Umbilical cord (tissue), 2 donors: Measurements from ENCODE around the gene GOLM1. TPM values are rescaled to one million over a fixed set of nuclear protein-coding genes. Genes with fewer than 3 reads are reported as not detected.
"Not testable (repeated sequence)": the region's sequence is repeated elsewhere in the genome, so short reads cannot be mapped to it uniquely, and the experiment has no call there.

ENCODE experiments used
- DNase-seq: peaks from one replicate; pipeline ENCODE4 v3.0.0-alpha.2; 2015; ENCODE audit warnings: low spot score
- total RNA-seq: library from RNA; depleted of rRNA; stranded (reverse); fragments of >200 nt; gene quantifications from one replicate; pipeline ENCODE4 v1.2.3, GENCODE V29; 2014; ENCODE audit warnings: low replicate concordance; ENCODE audit not compliant: insufficient read depth

The GOLM1 gene
- total RNA-seq, 1 donor from 2014 or later = 29.4 TPM

GRCh38 chr9:86091477-86091876, 7.9 kb downstream of the GOLM1 start:
- no peak for DNase-seq

DNA sequence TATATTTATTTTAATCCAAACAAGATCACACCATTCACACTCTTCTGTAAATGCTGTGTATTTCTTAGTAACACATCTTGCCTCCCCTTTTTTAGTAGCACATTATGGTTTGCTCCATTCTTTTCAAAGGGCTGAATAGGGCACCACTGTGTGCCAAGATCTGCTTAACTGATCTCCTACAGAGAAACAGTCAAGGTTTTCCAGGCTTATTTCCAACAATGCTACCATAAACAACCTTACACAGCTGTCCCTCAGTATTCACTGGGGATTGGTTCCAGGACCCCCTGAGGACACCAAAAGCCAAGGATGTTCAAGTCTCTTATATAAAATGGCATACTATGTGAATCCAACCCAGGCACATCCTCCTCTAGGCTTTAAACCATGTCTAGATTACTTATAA, 16.5 kb downstream of the GOLM1 start:
- no peak for DNase-seq

GRCh38 chr9:86079865-86080469, 19.4 kb downstream of the GOLM1 start:
- peak; percentile 73 for DNase-seq

DNA sequence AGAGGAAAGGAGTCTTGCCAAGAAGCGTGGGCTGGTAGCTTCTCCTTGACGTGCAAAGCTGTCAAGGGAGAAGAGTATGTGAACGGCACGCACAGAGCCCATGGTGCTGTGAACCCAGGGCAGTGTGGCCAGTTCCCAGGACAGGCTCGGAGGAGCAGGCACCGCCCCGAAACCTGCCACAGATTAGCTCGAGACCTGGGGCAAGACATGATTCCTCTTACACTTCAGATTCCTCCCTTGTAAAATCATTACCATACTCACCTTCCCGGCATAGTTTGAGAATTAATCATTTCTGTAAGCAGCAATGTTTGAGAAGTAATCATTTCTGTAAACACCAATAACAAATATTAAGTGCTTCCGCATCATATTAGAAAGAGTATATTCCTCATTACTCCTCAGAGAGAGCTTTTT, 19.9 kb downstream of the GOLM1 start:
- no peak for DNase-seq

DNA sequence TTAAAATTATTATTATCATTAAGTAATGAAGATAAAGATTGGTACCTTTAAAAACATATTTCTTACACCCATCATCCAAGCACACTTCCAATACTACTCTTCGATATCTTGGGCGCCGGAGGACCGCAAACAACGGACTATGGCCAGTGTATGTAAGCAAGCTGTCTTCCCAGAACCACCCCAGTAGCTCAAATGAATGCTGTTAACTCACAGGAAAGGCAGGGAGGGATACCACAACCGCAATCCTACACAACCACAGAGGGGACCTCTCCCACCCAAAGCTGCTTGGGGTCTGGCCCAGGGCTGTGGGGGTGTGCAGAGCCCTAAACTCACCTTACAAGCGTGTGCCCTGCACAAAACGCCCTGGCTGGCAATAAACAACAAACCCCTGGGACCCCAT, 20.6 kb downstream of the GOLM1 start:
- no peak for DNase-seq

- peak; percentile 83 for DNase-seq
These were observed 22.1 kb downstream of the GOLM1 start for GRCh38 chr9:86077276-86077675.

GRCh38 chr9:86075132-86076109, 23.9 kb downstream of the GOLM1 start:
- DNase-seq = no peak

GRCh38 chr9:86073839-86074238, 25.5 kb downstream of the GOLM1 start:
- no peak for DNase-seq

DNA sequence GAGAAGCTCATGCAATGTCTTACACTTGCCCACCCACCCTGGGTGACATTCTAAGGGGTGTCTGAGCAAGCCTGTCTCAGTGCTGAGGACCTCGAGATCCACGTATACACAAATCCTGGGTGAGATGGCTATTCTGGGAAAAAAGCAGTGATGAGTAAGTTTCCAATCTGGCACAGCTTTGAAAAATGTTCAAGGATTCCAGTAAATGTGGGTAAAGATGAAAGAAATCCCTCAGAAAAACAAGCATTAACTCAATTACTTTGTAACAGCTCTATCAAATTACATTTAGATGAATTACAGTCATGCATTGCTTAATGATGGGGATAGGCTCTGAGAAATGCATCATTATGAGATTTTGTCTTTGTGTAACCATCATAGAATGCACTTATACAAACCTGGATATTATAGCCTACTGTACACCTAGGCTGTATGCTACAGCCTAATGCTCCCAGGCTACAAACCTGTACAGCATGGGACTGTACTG, 26.9 kb downstream of the GOLM1 start:
- DNase-seq = no peak

- no peak for DNase-seq
These were observed 30.0 kb downstream of the GOLM1 start for GRCh38 chr9:86069206-86069869.

DNA sequence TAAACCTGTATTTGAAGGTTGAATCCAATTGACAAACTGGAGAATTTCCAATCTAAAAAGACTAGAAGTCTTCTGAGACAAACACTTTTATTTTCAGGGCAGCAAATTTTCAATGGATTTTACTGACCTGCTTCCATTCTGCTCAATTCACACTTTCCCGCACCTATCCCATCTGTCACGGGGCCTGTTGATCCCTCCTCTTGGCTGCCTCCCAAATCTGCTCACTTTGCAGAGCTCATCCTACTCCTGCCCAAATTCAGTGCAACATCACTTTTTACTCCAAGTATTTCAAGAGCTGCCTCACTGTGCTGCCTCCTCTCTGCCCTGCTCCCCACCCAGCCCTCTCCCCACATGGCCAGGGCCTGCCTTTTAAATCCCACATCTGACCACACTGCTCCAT, 35.1 kb downstream of the GOLM1 start:
- DNase-seq = no peak

DNA sequence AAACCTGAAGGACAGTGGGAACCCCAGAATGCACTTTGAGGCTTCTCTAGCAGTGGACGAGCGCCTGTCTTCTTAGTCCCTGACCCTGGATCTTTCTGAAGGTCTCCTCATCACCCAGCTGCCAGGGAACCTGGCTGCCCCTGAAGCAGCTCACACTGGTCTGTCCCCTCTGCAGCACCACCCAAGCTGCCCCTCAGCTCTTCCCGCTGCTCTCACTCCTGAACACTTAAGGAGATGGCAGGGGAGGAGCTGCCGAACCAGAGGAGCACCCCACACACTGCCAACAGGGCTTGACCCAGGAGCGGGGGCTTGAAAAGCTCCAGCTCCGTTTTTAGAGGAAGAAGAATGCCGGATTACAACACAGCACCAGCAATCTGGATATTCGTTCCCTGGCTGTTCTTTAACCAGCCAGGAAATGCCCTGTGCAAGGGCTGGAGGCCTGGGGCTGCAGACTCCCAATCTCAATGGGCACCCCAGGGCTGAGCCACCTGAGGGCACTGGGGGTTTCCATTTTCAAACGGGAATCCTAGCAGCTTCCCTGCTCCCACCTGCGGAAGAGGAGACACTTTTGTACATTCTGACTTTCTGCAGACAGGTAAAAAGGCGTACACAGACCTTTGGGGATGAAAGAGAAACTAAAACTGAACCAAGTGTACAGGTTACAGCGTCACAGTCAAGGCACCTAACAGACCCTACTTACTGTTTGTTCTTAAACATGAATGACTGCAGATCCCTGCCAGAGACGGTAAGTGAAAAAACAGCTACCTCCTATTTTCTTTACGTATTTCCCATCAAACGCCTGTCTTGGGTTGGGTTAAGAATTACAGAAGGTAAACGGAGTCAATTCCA, 36.3 kb downstream of the GOLM1 start:
- no peak for DNase-seq

DNA sequence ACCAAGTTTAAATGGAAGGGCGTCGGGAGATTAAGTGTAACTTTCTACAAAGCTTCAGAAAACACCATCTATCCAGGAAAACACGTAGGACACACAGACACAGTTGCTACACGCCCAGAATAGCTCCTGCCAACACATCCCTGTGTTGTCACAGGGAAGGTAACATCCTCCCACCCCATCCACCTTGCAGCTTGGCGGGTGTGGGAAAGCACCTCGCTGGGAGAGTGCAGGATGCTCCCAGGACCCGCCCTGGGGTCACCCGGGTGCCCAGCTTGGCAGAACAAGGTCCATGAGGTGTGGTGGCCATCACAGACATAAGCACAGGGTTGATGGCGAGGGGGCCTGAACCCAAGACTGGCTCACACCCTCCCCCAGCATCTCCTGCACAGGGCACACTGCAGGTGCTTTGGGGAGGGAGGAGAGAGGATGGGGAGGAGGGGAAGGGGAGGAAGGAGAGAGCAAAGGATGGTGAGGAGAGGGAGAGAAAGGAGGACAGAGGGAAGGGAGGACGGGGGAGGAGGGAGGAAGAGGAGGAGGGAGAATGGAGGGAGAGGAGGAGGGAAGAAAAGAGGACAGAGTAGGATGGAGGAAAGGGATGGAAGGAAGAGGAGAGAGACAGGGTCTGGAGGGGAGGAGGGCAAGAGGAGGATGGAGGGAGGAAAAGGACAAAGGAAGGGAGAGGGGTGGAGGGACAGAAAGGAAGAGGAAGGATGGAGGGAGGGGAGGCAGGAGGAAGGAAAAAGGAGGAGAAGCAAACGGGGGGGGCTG, 37.2 kb downstream of the GOLM1 start:
- DNase-seq = no peak

GRCh38 chr9:86057491-86057890, 41.9 kb downstream of the GOLM1 start:
- no peak for DNase-seq

DNA sequence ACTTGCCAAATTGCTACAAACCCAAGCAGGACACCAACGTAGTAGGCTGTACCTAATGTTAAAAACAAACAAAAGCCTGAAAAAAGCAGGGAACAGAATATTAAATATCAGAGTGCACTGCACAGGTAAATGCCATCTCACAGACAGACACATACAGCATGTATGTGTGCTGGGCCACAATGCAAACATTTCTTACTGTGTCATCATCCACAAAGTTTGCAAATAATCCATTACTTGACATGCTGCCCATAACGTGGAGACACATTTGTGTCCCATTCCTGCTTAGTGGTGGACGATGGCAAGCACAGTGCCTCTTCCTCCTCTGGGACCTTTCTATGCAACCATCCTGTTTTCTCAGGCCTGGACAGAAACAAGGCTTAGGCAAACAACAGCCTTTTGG, 44.7 kb downstream of the GOLM1 start:
- no peak for DNase-seq

DNA sequence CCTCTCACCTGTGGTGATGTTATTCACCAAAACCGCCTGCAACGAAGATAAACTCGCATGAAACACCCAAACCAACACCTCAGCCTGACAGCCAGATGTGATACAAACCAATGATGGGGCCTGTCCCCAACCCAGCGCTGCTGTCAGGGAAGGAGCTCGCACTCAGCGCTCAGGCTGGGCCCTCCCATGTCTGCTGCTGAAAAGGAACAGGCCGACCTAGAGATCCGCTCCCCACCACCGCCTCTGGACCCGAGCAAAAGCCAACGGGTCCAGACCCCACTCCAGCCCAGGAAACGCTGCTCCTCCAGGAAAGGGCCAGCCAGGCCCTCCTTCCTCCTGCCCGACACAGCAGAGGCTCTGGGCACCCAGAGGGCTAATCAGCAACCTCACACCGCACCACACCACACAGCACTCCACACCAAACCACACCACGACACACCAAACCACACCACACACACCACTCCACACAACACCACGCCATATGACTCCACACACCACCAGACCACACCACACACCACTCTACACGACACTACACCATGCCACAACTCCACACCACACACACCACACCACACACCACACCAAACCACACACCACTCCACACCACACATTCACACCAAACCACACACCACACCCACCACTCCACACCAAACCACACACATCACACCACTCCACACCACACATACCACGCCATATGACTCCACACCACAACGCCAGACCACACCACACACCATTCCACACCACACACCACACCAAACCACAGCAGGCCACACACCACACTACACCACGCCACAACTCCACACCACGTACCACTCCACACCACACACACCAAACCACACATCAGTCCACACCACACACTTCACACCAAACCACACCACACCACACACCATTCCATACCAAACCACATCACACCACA, 46.5 kb downstream of the GOLM1 start:
- no peak for DNase-seq

DNA sequence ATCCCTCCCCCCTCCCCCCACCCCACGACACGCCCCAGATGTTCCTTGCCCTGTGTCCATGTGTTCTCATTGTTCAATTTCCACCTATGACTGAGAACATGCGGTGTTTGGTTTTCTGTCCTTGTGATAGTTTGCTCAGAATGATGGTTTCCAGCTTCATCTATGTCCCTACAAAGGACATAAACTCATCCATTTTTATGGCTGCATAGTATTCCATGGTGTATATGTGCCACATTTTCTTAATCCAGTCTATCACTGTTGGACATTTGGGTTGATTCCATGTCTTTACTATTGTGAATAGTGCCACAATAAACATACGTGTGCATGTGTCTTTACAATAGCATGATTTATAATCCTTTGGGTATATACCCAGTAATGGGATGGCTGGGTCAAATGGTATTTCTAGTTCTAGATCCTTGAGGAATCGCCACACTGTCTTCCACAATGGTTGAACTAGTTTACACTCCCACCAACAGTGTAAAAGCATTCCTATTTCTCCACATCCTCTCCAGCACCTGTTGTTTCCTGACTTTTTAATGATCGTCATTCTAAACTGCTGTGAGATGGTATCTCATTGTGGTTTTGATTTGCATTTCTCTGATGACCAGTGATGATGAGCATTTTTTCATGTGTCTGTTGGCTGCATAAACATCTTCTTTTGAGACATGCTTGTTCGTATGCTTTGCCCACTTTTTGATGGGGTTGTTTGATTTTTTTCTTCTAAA, 51.2 kb downstream of the GOLM1 start:
- DNase-seq = not testable (repeated sequence)

GRCh38 chr9:86047361-86047760, 52.0 kb downstream of the GOLM1 start:
- no peak for DNase-seq

- no peak for DNase-seq
These were observed 52.4 kb downstream of the GOLM1 start for GRCh38 chr9:86046930-86047341.
